Activated CD4-positive, CD25-positive, alpha-beta regulatory T cell treated with anti-CD3 and anti-CD28 coated beads, Interleukin-2, amount 50 U/mL, for 16 hours (primary cell): ENCODE measurements around the gene ANAPC15.
"Not testable (repeated sequence)": the region's sequence is repeated elsewhere in the genome, so short reads cannot be mapped to it uniquely, and the experiment has no call there.

Experiments used
- DNase-seq: peaks from one replicate; pipeline ENCODE4 v3.0.0-alpha.2; 2020; ENCODE audit warnings: low read depth, low spot score

The ANAPC15 gene

DNA sequence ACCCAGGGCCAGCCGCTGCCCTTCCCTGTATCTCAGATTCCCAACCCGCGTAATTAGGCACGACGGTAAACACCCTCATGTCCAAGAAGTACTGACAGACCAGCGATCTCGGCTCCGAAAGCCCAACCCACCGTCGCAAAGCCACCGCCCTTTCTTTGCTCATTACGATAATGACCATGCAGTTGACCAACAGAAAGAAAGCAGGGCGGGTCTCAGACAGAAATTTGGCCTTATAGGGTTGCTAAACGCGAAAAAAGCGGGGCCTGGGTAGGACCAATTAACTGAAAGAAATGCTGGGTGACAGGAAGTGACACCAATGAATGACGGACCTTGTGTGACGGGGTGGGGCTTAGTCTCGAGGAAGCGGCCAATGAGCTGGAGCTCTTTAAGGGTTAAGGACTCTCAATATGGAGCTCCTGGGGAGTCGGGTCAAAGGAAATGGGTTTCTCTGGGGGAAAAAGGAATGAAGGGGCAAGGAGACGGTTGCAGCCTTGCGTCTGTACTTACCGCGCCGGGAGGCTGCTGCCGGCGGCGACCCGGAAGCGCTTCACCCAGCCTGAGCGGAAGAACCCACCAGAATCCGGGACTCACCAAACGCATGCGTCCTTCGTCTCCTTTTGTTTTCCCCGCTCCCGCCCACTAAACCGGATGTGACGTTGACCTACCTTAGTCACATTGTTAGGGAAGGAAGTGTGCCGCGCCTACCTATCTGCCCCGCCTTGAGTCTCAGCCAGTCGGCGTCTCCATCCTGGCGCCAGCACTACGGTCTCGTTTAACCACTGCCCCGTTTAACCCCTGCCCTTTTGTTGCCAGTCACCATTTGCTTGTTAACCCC lies at the start of gene ANAPC15:
Gene ANAPC15 (minus strand): TSS at position 553 of the 835 bp plus-strand sequence. CDS start 1,419 bp downstream, outside the sequence.
- peak; percentile 99 for DNase-seq

DNA sequence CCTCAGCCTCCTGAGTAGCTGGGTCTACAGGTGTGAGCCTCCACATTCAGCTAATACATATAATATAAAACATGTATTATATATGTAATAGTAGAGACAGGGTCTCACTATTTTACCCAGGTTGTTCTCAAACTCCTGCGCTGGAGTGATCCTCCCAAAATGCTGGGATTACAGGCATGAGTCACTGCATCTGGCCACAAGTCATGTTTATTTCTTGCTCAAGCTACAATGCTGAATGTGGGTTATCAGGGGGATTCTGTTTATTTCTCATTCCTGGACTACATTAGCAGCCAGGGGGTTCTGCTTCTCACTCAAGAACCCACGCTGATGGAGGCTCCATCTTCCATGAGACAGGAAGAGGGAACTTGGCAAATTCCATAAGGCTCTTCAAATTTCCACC lies 47.8 kb upstream of the ANAPC15 start:
- DNase-seq, result no peak

DNA sequence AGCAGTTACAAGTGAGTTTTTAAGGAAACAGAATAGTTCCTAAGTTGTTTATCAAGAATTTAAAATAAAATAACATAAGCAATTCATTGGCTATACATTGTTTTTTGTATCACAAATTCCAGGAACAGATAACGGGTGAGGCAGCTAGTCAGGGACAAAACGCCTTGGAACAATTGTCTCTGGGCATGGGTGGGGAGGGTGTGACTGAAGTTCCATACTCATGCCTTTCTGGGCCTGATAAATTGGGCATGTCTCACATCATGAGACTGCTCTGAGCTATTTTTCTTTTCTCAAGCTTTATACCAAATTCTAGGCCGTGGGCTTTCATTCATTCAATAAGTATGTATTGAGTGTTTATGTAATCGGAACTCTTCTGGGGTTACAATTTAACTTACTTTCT lies 44.6 kb upstream of the ANAPC15 start:
- no peak for DNase-seq

DNA sequence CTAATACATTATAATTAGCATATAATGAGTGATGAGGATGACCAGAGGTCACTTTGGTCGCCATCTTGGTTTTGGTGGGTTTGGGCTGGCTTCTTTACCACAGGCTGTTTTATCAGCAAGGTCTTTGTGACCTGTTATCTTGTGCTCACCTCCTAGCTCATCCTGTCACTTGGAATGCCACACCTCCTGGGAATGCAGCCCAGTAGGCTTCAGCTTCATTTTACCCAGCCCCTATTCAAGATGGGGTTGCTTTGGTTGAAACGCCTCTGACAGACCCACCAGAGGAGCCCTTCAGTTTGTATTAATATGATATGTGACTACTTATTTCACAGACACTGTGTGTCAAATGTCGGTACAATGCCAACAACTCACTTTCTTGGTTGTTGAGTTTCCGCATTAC lies 43.3 kb upstream of the ANAPC15 start:
- DNase-seq, result no peak

DNA sequence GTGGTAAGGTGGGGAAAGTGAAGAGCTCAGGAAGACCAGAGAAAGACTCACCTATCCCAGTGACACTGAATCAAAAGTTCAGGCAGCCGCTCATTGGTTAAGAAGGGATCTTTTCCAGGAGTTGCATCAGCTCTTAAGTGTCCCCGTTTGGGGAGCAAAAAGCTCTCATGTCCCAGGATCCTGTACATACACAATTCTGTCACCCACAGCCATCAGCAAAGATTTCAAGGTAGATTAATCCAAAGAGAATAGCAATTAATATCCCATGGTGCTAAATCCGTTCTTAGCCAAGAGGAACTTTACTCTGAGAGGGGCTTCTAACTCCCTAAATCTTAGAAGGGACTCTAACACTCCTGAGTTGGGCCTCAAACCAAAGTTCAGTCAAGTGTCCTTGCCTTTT lies 42.3 kb upstream of the ANAPC15 start:
- DNase-seq, result no peak

DNA sequence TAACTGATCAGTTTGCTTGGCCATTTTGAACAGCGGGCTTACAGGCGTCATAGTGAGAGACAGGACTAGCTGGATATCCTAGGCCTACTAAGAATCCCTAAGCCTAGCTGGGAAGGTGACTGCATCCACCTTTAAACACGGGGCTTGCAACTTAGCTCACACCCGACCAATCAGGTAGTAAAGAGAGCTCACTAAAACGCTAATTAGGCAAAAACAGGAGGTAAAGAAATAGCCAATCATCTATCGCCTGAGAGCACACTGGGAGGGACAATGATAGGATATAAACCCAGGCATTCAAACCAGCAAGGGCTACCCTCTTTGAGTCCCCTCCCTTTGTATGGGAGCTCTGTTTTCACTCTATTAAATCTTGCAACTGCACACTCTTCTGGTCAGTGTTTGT lies 41.4 kb upstream of the ANAPC15 start:
- not testable (repeated sequence) for DNase-seq

DNA sequence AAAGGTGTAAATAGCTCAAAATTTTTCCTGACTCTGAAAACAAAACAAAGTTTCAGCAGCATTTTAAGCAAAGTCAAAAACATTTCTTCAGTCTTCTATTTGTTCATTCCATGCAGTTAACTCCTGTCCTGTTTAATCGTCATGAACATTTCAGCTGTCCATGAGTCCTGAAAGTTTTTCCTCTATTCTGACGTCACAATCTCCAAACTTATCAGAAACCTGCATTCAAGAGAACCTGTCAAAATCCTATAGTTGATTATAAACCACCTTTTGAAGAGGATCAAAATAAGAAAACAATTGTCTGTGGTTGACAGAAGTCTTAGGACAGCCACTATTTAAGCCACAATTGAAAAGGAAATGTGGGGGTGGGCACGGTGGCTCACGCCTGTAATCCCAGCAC lies 38.4 kb upstream of the ANAPC15 start:
- no peak for DNase-seq

DNA sequence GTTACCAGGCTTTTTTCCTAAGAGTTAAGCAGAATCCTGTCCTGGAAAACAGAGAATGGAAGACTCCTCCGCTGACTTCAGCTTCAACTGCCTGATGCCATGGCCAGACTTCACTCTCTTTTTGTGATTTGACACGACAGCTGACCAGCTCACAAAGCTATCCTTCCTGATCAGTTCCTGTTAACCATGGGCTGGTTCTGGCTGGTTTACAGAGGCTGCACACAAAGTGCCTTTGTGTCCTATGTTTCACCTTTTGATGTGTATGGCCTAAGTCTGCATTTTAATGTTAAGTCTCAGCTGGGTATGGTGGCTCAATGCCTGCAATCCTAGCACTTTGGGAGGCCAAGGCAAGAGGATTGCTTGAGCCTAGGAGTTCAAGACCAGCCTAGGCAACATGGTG lies 34.1 kb upstream of the ANAPC15 start:
- no peak for DNase-seq

DNA sequence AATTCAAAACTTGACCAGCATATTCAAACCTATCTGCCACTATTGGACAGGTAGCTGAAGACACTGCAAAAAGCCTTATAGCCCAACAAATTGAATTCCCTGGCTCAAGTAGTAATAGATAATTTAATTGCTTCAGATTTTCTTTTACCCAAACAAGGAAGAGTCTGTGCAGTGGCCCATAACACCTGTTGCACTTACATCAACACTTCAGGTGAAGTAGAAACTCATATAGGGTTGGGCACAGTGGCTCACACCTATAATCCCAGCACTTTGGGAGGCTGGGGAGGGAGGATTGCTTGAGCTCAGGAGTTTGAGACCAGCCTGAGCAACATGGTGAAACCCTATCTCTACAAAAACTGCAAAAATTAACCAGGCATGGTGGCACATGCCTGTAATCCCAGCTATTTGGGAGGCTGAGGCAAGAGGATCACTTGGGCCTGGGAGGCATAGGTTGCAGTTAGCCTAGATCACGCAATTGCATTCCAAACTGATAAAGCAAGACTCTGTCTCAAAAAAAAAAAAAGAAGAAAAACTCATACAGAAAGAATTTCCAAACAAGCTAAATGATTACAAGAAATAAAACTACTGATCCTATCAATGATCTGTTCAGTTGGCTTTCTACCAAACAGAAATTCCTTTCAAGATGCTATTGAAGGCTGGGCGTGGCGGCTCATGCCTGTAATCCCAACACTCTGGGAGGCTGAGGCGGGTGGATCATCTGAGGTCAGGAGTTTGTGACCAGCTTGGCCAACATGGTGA lies 32.5 kb upstream of the ANAPC15 start:
- no peak for DNase-seq

DNA sequence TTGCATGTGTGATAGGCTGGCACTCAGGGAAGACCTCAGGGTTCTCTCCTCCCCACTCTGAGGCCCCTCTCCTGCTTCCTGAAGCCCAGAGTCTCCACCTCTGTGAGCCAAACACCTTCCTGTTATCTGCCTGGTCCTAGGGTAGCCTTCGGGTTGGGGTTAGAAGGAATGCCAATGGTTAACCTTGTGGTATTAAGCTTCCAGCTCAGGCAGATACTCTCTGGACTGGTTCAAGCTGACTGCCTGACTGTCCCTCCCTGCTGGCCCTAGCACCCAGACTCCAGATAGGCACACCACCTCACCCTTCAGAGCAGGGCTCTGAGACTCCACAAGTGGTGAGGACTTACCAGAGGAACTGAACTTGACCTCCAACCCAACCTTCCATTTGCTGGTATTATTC lies 30.0 kb upstream of the ANAPC15 start:
- DNase-seq, result not testable (repeated sequence)

DNA sequence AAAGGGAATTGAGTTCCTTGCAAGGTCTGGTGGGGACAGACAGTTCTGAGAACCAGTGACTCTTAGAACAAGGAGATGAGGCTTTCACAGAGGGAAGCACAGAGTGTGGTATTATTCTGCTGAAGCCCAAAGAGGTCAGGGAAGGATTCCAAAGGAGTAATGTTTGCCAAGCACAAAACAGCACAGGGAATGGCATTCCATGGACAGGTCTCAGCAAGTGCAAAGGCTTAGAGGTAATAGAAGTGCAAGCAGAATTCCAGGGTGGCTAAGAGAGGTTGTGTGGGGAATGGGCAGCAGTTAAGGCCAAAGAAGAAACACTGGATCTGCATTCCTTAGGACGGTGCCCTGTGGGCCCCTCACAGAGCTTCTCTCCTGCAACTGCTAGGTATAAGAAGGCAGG lies 29.6 kb upstream of the ANAPC15 start:
- not testable (repeated sequence) for DNase-seq

DNA sequence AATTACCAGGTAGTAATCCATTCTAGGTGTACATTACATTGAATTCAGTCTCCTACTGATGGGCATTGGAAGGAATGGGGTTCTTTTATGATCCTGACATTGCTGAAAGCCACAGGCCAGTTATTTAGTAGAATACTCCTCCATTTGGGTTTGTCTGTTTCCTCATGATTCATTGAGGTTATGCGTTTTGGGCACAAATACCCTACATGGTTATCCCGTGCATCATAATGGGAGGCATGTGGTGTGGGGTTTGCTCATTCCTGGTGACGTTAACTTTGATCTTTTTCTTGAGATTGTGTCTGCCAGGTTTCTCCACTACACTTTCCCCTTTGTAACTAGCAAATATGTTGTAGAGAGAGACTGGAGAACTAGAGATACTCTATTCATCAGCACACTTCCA lies 28.6 kb upstream of the ANAPC15 start:
- DNase-seq, result no peak

DNA sequence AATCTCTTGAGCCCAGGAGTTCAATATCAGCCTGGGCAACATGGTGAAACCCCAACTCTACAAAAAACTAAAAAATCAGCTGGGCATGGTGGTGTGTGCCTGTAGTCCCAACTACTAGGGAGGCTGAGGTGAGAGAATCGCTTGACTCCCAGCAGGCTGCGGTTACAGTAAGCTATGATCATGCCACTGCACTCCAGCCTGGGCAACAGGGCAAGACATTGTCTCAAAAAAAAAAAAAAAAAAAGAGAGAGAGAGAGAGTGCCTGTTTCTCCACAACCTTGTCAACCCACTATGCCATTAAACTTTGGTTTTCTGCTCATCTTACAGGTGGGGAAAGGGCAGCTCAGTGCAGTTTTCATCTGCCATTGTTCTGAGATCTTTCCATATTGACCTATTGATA lies 28.2 kb upstream of the ANAPC15 start:
- DNase-seq, result no peak

DNA sequence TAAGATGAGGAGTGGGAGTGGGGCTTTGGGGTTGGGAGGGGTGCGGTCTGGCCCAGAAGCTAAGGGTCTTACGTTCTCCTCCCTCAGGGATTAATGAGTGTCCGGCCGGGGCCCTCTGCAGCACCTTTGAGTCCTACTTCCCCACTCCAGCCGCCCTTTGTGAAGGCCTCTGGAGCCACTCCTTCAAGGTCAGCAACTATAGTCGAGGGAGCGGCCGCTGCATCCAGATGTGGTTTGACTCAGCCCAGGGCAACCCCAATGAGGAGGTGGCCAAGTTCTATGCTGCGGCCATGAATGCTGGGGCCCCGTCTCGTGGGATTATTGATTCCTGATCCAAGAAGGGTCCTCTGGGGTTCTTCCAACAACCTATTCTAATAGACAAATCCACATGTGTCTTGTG lies 27.0 kb upstream of the ANAPC15 start:
- no peak for DNase-seq

DNA sequence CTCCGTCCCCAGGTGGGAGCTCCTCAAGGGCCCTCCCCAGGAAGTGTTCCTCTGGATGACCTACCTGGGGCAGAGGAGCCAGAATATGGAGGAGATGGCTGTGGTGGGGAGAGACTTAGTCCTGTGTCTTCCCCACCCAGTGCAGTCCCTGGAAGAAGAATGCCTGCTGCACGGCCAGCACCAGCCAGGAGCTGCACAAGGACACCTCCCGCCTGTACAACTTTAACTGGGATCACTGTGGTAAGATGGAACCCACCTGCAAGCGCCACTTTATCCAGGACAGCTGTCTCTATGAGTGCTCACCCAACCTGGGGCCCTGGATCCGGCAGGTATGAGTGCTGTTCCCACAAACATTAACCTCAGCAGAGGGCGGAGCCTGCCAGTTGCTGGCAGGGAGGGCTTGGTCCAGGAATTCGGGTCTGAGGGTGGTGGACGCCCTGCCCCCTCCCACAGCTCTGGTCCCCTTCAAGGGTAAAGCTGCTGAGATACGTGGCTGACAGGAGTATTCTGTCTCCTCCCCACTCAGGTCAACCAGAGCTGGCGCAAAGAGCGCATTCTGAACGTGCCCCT lies 26.4 kb upstream of the ANAPC15 start:
- DNase-seq, result no peak

DNA sequence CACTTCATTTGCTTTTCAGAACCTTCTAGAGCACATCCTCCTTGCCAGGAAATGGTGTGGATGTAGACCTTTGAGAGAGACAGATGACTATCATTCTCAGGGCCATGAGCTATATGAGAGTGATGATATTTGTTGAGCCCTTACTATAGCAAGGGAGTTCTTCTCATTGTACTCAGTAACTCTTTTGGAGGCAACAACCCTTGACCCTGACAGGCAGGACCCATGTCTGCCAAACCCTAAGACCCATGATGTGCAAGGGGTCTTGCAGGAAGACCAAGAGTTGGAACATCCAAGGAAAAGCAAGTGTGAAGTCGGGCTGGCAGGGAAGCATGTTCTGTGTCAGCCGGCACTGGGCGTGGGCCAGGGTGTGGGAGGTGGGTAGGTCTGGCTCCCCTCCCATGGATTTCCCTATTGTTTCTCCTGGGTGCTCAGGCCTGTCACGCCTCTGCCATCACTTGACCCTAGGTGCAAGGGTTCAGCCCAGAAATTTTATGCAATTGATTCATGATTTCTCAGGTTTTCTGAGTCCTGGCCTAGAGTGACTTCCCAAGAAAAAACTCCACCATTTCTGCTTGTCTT lies 24.3 kb upstream of the ANAPC15 start:
- no peak for DNase-seq

DNA sequence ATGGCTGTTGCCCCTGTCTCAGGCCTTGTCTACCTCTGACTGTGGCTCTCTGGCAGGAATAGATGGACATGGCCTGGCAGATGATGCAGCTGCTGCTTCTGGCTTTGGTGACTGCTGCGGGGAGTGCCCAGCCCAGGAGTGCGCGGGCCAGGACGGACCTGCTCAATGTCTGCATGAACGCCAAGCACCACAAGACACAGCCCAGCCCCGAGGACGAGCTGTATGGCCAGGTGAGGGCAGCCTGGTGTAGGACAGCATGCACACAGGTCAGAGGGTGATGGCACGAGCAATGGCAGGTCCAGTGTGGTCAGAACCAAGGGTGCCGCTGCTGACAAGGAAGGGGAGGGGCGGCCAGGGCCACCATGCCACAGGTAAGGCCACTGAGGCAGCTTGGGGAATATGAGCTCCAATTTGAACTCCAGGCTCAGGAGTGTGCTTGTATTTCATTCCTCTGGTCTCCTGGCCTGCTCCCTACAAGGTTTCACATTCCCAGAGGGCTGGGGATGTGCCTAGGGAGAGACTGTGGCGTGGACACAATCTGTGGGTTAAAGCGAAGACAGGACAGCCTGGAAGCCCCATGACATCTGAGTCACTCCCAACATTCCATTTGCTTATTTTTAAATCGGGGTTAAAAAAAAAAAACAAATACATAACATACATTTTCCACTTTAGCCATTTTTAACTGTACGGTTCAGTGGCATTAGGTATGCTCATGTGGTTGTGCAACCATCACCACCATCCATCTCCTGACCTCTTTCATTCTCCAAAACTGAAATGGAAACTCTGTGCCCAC lies 23.6 kb upstream of the ANAPC15 start:
- DNase-seq, result no peak

DNA sequence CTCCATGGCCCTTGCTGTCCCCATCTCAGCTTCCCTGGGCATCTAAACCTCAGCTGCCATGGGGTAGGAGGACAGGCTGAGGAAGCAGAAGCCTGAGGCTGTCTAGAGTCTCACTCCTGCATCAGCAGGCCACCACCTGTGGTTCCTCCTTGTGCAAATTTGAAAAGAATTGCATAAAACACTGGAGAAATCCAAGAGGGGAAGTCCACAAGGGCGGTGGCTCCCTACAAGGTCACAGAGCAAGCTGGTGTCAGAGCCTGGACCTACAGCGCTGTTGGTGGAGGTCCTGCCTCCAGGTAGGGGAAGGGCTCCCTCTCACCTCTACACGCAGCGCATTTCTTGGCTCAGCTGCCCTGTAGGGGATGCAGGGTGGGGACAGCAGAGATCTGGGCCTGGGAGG lies 23.0 kb upstream of the ANAPC15 start, which contains the start of gene FOLR3:
Gene FOLR3 (plus strand): TSS at position 253 of the 400 bp plus-strand sequence. CDS start 228 bp downstream, outside the sequence.
- not testable (repeated sequence) for DNase-seq

DNA sequence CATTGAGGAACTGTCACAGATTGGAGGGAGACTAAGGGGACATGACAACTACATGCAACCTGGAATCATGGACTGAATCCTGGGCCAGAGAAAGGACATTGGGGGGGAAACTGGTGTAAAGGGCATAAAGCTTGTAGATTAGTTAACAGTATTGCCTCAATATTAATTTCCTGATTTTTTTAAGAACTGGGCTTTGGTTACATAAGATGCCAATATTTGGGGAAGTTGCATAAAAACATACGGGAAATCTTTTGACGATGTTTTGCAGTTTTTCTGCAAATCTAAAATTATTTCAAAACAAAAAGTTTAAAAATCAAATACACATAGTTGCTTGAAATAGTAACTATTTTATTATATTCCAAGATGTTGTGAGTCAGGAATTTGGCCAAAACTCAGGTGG lies 20.2 kb upstream of the ANAPC15 start:
- DNase-seq, result no peak

DNA sequence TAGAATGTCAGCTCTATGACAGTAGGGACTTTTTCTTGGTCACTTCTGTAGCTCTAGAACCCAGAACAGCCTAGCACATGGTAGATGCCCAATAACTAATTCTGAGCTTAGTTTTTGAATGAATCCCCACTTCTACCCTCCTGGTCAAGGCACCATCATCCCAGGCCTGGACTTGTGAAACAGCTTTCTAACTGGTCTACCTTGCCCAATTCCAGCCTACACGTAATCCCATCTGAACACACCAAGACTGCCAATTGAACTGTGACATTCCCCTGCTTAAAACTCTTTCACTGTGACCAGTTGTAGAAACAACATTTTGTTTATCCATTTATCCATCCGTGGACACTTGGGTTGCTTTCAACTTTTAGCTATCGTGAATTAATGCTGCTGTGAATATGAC lies 16.9 kb upstream of the ANAPC15 start:
- DNase-seq, result no peak

DNA sequence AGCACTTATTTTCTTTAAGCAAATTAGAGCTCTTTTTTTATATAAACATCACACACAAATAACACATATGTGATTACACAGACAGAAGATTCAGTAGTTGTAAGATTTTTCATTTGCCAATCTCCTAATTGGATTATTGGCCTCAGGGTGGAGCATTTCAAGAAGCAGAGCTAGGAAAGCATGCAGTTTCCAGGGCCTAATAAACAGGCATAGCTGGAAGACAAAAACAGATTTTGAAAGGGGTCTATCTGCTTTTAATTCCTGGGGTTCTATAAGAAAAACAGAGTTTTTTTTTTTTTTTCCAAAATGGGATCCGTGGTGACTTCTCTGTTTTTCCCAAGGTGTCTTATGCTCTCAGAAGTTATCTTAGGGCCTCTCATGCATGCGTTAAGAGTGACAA lies 15.4 kb upstream of the ANAPC15 start:
- DNase-seq, result no peak
